HFFc6 (cell line): Measurements from ENCODE around the gene REXO4. TPM values are rescaled to one million over a fixed set of nuclear protein-coding genes. Genes with fewer than 3 reads are reported as not detected.

Experiments used
- DNase-seq: peaks from one replicate; pipeline ENCODE4 v3.0.0-alpha.2; 2018
- H3K27ac Mint-ChIP-seq: 2 replicates; pipeline ENCODE4 v1.8.0; 2020; ENCODE audit warnings: mild to moderate bottlenecking, mixed read lengths
- H3K27me3 Mint-ChIP-seq: 2 replicates; pipeline ENCODE4 v1.8.0; 2021; ENCODE audit warnings: mild to moderate bottlenecking, moderate library complexity, mixed read lengths; ENCODE audit not compliant: insufficient read depth
- H3K36me3 Mint-ChIP-seq: 2 replicates; pipeline ENCODE4 v1.8.0; 2021; ENCODE audit warnings: low read depth, mixed read lengths
- H3K4me1 Mint-ChIP-seq: 2 replicates; pipeline ENCODE4 v1.8.0; 2020; ENCODE audit warnings: low read depth, mixed read lengths
- H3K4me3 Mint-ChIP-seq: 2 replicates; pipeline ENCODE4 v1.8.0; 2020; ENCODE audit warnings: mild to moderate bottlenecking, moderate library complexity, mixed read lengths
- H3K9me3 Mint-ChIP-seq: 2 replicates; pipeline ENCODE4 v1.8.0; 2020; ENCODE audit warnings: mild to moderate bottlenecking, mixed read lengths
- CTCF ChIP-seq: fragments of 200-600 bp; sonication (generic); IDR thresholded peaks from 2 replicates; pipeline ENCODE4 v1.5.0; 2021; ENCODE audit warnings: antibody characterized with exemption, mild to moderate bottlenecking
- total RNA-seq, 6 experiments: library from RNA; stranded (reverse); fragmentation: NEBNext Ultra II Directional; extraction: Animal tissue kit (Norgen Biotek cat#: 25700); gene quantifications; 2 replicates in 1 of 6; 3 replicates in 5 of 6; pipeline ENCODE4 v1.2.3, GENCODE V29; 2021

Gene REXO4
- total RNA-seq, 6 experiments from 2014 or later: 20.4 to 26.3 (median 23.5) TPM

- Mint-ChIP-seq H3K4me1 (no peaks in the 10 kb centered on the region), H3K9me3 (no peaks in the 10 kb centered on the region), H3K36me3 (no peaks in the 10 kb centered on the region), H3K4me3 (no peak overlapping the region), H3K27ac (no peak overlapping the region), H3K27me3 (peaks cover 12% of the 10 kb centered on the region)
- DNase-seq: no peak
- TF ChIP-seq CTCF: no peak
These were observed 39.9 kb upstream of the REXO4 start for GRCh38 chr9:133457748-133458147.

- TF ChIP-seq CTCF: no peak
- H3K4me3 Mint-ChIP-seq: no peak overlapping the region
- no peak for DNase-seq
- no peaks in the 10 kb centered on the region for H3K4me1 Mint-ChIP-seq
- no peak overlapping the region for H3K27ac Mint-ChIP-seq
- no peaks in the 10 kb centered on the region for H3K36me3 Mint-ChIP-seq
- peaks cover 12% of the 10 kb centered on the region for H3K27me3 Mint-ChIP-seq
- no peaks in the 10 kb centered on the region for H3K9me3 Mint-ChIP-seq
These were observed 39.4 kb upstream of the REXO4 start for GRCh38 chr9:133457233-133457632.

DNA sequence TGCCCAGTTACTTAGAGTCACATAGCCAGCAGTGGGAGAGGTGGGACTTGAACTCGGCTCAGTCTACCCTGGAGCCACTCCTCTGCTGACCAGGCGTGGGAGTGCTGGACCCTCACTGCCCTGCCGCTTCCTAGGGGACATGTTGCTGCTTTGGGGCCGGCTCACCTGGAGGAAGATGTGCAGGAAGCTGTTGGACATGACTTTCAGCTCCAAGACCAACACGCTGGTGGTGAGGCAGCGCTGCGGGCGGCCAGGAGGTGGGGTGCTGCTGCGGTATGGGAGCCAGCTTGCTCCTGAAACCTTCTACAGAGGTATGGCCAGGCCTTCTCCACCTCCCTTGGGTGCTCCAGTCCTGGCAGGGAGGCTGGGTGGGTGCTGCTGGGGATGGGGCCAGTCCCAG, 38.6 kb upstream of the REXO4 start:
- peak; percentile 25; the same call in 1 of the 2 replicates for TF ChIP-seq CTCF
- no peak for DNase-seq
- no peak overlapping the region for H3K27ac Mint-ChIP-seq
- no peaks in the 10 kb centered on the region for H3K4me1 Mint-ChIP-seq
- no peaks in the 10 kb centered on the region for H3K36me3 Mint-ChIP-seq
- no peak overlapping the region for H3K4me3 Mint-ChIP-seq
- H3K27me3 Mint-ChIP-seq: peaks cover 12% of the 10 kb centered on the region
- H3K9me3 Mint-ChIP-seq: no peaks in the 10 kb centered on the region

GRCh38 chr9:133455936-133456335, 38.1 kb upstream of the REXO4 start:
- Mint-ChIP-seq H3K4me3 (no peak overlapping the region), H3K27ac (no peak overlapping the region), H3K27me3 (peaks cover 12% of the 10 kb centered on the region), H3K4me1 (no peaks in the 10 kb centered on the region), H3K36me3 (no peaks in the 10 kb centered on the region), H3K9me3 (no peaks in the 10 kb centered on the region)
- no peak for TF ChIP-seq CTCF
- DNase-seq: no peak

DNA sequence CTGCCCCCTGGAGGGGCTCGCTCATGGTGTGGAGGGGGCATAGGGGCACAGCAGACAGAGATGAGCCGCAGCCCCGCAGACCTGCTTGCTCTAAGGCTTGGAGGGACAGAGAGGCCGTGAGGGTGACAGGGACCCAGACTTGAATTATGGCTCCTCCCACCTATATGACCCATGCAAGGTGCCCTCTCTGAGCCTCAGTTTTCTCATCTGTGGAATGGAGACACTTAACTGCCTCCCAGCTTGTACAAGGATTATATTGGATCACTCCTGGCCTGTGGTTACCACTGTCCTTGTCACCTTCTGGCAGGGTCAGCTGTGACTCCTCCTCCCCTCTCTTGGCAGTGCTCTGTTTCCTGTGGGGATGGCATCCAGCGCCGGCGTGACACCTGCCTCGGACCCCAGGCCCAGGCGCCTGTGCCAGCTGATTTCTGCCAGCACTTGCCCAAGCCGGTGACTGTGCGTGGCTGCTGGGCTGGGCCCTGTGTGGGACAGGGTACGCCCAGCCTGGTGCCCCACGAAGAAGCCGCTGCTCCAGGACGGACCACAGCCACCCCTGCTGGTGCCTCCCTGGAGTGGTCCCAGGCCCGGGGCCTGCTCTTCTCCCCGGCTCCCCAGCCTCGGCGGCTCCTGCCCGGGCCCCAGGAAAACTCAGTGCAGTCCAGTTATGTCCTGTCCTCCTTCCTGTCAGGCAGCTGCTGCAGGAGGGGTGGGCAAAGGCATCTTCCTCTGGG, 37.3 kb upstream of the REXO4 start:
- Mint-ChIP-seq H3K27me3 (peaks cover 15% of the 10 kb centered on the region), H3K4me3 (no peak overlapping the region), H3K4me1 (no peaks in the 10 kb centered on the region), H3K27ac (no peak overlapping the region), H3K36me3 (no peaks in the 10 kb centered on the region), H3K9me3 (no peaks in the 10 kb centered on the region)
- no peak for DNase-seq
- TF ChIP-seq CTCF: no peak
